WTC11 (cell line): ENCODE measurements around the gene HLCS. TPM values are rescaled to one million over a fixed set of nuclear protein-coding genes. Genes with fewer than 3 reads are reported as not detected.

Experiments
- ATAC-seq: fragments of 200-7000 bp; cut with Tn5 transposase; 2 replicates; pipeline ENCODE4 v1.10.0; 2021; ENCODE audit warnings: mild to moderate bottlenecking, moderate library complexity
- CTCF ChIA-PET: fragments of 300-600 bp; sonication (Branson Sonifier 250); formaldehyde crosslinking; loops from one replicate; lab custom pipeline; 2021; ENCODE audit warnings: antibody characterized with exemption; lab: Charles Lee
- POLR2A ChIA-PET: fragments of 350-600 bp; sonication (Branson Sonifier 250); formaldehyde crosslinking; loops from one replicate; lab custom pipeline; 2021; ENCODE audit warnings: antibody characterized with exemption; lab: Charles Lee
- DNase-seq: peaks from one replicate; pipeline ENCODE4 v3.0.0; 2021; ENCODE audit warnings: low spot score
- H3K27ac Mint-ChIP-seq: 2 replicates; pipeline ENCODE4 v1.8.0; 2021; ENCODE audit warnings: mixed read lengths
- H3K27me3 Mint-ChIP-seq: 2 replicates; pipeline ENCODE4 v1.8.0; 2021; ENCODE audit warnings: low read depth, mild to moderate bottlenecking, moderate library complexity, mixed read lengths
- H3K36me3 Mint-ChIP-seq: 2 replicates; pipeline ENCODE4 v1.8.0; 2021; ENCODE audit warnings: mixed read lengths
- H3K4me1 Mint-ChIP-seq: 2 replicates; pipeline ENCODE4 v1.8.0; 2022; ENCODE audit warnings: mixed read lengths
- H3K4me3 Mint-ChIP-seq: 2 replicates; pipeline ENCODE4 v1.8.0; 2021; ENCODE audit warnings: mild to moderate bottlenecking, moderate library complexity, mixed read lengths
- H3K9me3 Mint-ChIP-seq: 2 replicates; pipeline ENCODE4 v1.8.0; 2021; ENCODE audit warnings: mixed read lengths
- AR ChIP-seq: fragments of 250-450 bp; sonication (Bioruptor Pico); IDR thresholded peaks from 2 replicates; pipeline ENCODE4 v1.9.0; 2021; ENCODE audit warnings: mild to moderate bottlenecking
- ARID4B ChIP-seq: sonication (generic); formaldehyde crosslinking; IDR thresholded peaks from 2 replicates; pipeline ENCODE4 v1.8.0; 2023; ENCODE audit warnings: missing genetic modification reagents, mild to moderate bottlenecking, borderline replicate concordance
- ATF1 ChIP-seq: sonication (generic); formaldehyde crosslinking; IDR thresholded peaks from 2 replicates; pipeline ENCODE4 v1.8.1; 2023; ENCODE audit warnings: mild to moderate bottlenecking, moderate library complexity, missing genetic modification reagents
- ATF3 ChIP-seq: sonication (generic); formaldehyde crosslinking; conservative IDR thresholded peaks from 2 replicates; pipeline ENCODE4 v1.8.1; 2022; ENCODE audit warnings: mild to moderate bottlenecking, missing genetic modification reagents
- ELF4 ChIP-seq: sonication (generic); formaldehyde crosslinking; IDR thresholded peaks from 2 replicates; pipeline ENCODE4 v1.8.1; 2022; ENCODE audit warnings: low read depth, mild to moderate bottlenecking, moderate library complexity, missing genetic modification reagents
- ERG ChIP-seq: fragments of 250-450 bp; sonication (Bioruptor Pico); IDR thresholded peaks from 2 replicates; pipeline ENCODE4 v1.8.0; 2021; ENCODE audit warnings: mild to moderate bottlenecking
- FOXP4 ChIP-seq: sonication (generic); formaldehyde crosslinking; IDR thresholded peaks from 2 replicates; pipeline ENCODE4 v1.8.0; 2022; ENCODE audit warnings: mild to moderate bottlenecking, missing genetic modification reagents
- IRF1 ChIP-seq: sonication (generic); formaldehyde crosslinking; IDR thresholded peaks from 2 replicates; pipeline ENCODE4 v1.8.0; 2023; ENCODE audit warnings: missing genetic modification reagents
- JUN ChIP-seq: sonication (generic); formaldehyde crosslinking; IDR thresholded peaks from 2 replicates; pipeline ENCODE4 v1.8.0; 2023; ENCODE audit warnings: mild to moderate bottlenecking, missing genetic modification reagents
- MXD4 ChIP-seq: fragments of 250-450 bp; sonication (Bioruptor Pico); IDR thresholded peaks from 2 replicates; pipeline ENCODE4 v1.8.0; 2021; ENCODE audit warnings: mild to moderate bottlenecking, moderate library complexity, borderline replicate concordance
- NFE2L1 ChIP-seq: sonication (generic); formaldehyde crosslinking; IDR thresholded peaks from 2 replicates; pipeline ENCODE4 v1.8.1; 2023; ENCODE audit warnings: missing genetic modification reagents
- NFYB ChIP-seq: sonication (generic); formaldehyde crosslinking; conservative IDR thresholded peaks from 2 replicates; pipeline ENCODE4 v1.8.0; 2022; ENCODE audit warnings: low read depth, missing genetic modification reagents
- NR2C2 ChIP-seq: sonication (generic); formaldehyde crosslinking; IDR thresholded peaks from 2 replicates; pipeline ENCODE4 v1.8.0; 2022; ENCODE audit warnings: mild to moderate bottlenecking, missing genetic modification reagents
- RORB ChIP-seq: fragments of 250-450 bp; sonication (Bioruptor Pico); IDR thresholded peaks from 2 replicates; pipeline ENCODE4 v1.9.0; 2021; ENCODE audit warnings: mild to moderate bottlenecking
- SMAD3 ChIP-seq: sonication (generic); formaldehyde crosslinking; IDR thresholded peaks from 2 replicates; pipeline ENCODE4 v1.8.0; 2022; ENCODE audit warnings: missing genetic modification reagents, mild to moderate bottlenecking, borderline replicate concordance
- TEAD4 ChIP-seq: sonication (generic); formaldehyde crosslinking; IDR thresholded peaks from 2 replicates; pipeline ENCODE4 v1.8.0; 2022; ENCODE audit warnings: mild to moderate bottlenecking, missing genetic modification reagents
- USF1 ChIP-seq: sonication (generic); formaldehyde crosslinking; IDR thresholded peaks from 2 replicates; pipeline ENCODE4 v1.8.0; 2022; ENCODE audit warnings: mild to moderate bottlenecking, missing genetic modification reagents
- ZNF423 ChIP-seq: fragments of 250-450 bp; sonication (Bioruptor Pico); IDR thresholded peaks from 2 replicates; pipeline ENCODE4 v2.1.2; 2022; ENCODE audit warnings: mild to moderate bottlenecking, moderate library complexity
- ZNF512 ChIP-seq: sonication (generic); formaldehyde crosslinking; IDR thresholded peaks from 2 replicates; pipeline ENCODE4 v1.8.1; 2022; ENCODE audit warnings: missing genetic modification reagents, borderline replicate concordance
- ZNF671 ChIP-seq: fragments of 250-450 bp; sonication (Bioruptor Pico); IDR thresholded peaks from 2 replicates; pipeline ENCODE4 v1.8.0; 2021; ENCODE audit warnings: mild to moderate bottlenecking
- total RNA-seq: library from RNA; stranded (reverse); gene quantifications from 3 replicates; pipeline ENCODE4 v1.2.3, GENCODE V29; 2021

Gene HLCS
- total RNA-seq, 1 experiment from 2014 or later: 9.3 TPM

GRCh38 chr21:36800734-36801133 lies 165.7 kb downstream of the HLCS start:
- DNase-seq: no peak
- ATAC-seq: no peak
- Mint-ChIP-seq H3K27ac (no peak overlapping the region), H3K9me3 (peaks cover 23% of the 10 kb centered on the region), H3K4me1 (no peaks in the 10 kb centered on the region), H3K27me3 (no peaks in the 10 kb centered on the region), H3K4me3 (no peak overlapping the region), H3K36me3 (peaks cover 17% of the 10 kb centered on the region)
- POLR2A ChIA-PET: no interaction called here
- TF ChIP-seq ZNF512 (CRISPR knock-in tag) (no peak), ATF3 (CRISPR knock-in tag) (no peak), RORB (no peak), NFYB (CRISPR knock-in tag) (no peak), TEAD4 (CRISPR knock-in tag) (no peak), ATF1 (CRISPR knock-in tag) (no peak), NR2C2 (no peak), ARID4B (CRISPR knock-in tag) (no peak), USF1 (CRISPR knock-in tag) (no peak), MXD4 (CRISPR knock-in tag) (no peak), ELF4 (CRISPR knock-in tag) (no peak), NFE2L1 (CRISPR knock-in tag) (no peak)
- CTCF ChIA-PET: no interaction called here

- CTCF ChIA-PET: no interaction called here
- ATAC-seq: no peak
- Mint-ChIP-seq H3K27ac (no peak overlapping the region), H3K4me1 (no peaks in the 10 kb centered on the region), H3K9me3 (peaks cover 23% of the 10 kb centered on the region), H3K4me3 (no peak overlapping the region), H3K36me3 (peaks cover 17% of the 10 kb centered on the region), H3K27me3 (no peaks in the 10 kb centered on the region)
- no peak for TF ChIP-seq SMAD3 (CRISPR knock-in tag)
- TF ChIP-seq ZNF671 (CRISPR knock-in tag): no peak
- no peak for TF ChIP-seq RORB
- TF ChIP-seq ZNF423 (CRISPR knock-in tag): no peak
- TF ChIP-seq NR2C2: no peak
- no peak for TF ChIP-seq ERG (CRISPR knock-in tag)
- TF ChIP-seq AR (CRISPR knock-in tag): no peak
- TF ChIP-seq USF1 (CRISPR knock-in tag): no peak
- TF ChIP-seq JUN (CRISPR knock-in tag): no peak
- no peak for TF ChIP-seq IRF1 (CRISPR knock-in tag)
- TF ChIP-seq FOXP4 (CRISPR knock-in tag): no peak
- no peak for DNase-seq
- POLR2A ChIA-PET: no interaction called here
These were observed 166.6 kb downstream of the HLCS start for GRCh38 chr21:36799869-36800268.
